A673 (cell line): ENCODE results near the gene CFAP141. TPM values are rescaled to one million over a fixed set of nuclear protein-coding genes. Genes with fewer than 3 reads are reported as not detected.

Source experiments
- BruUV-seq: library from RNA; stranded (reverse); fragments of 400-500 nt; replicated peaks from 2 replicates; lab custom pipeline; 2021; lab: Mats Ljungman, UMichigan
- CTCF ChIA-PET: fragments of 300-600 bp; sonication (Branson Sonifier 250); formaldehyde crosslinking; loops from one replicate; lab custom pipeline; 2022; ENCODE audit warnings: antibody characterized with exemption; lab: Charles Lee
- POLR2A ChIA-PET: fragments of 300-600 bp; sonication (Branson Sonifier 250); formaldehyde crosslinking; loops from one replicate; lab custom pipeline; 2022; ENCODE audit warnings: antibody characterized with exemption; ENCODE audit not compliant: low non-redundant PET; lab: Charles Lee
- DNase-seq: peaks from one replicate; pipeline ENCODE4 v3.0.0-alpha.2; 2015; ENCODE audit warnings: low spot score
- H3K27ac ChIP-seq: fragments of 200-600 bp; sonication (generic); 2 replicates; pipeline ENCODE4 v1.5.1; 2016; ENCODE audit warnings: mixed run types, low read depth, mild to moderate bottlenecking, mixed read lengths, antibody characterized with exemption, low read length; ENCODE audit not compliant: poor library complexity, severe bottlenecking
- H3K27me3 ChIP-seq: fragments of 200-600 bp; sonication (generic); replicated peaks from 2 replicates; pipeline ENCODE4 v1.6.1; 2017; ENCODE audit warnings: mixed run types, low read depth, mild to moderate bottlenecking, mixed read lengths, antibody characterized with exemption, low read length; ENCODE audit not compliant: insufficient read depth, poor library complexity
- H3K36me3 ChIP-seq: fragments of 200-600 bp; sonication (generic); 2 replicates; pipeline ENCODE4 v1.6.1; 2016; ENCODE audit warnings: mixed run types, mild to moderate bottlenecking, mixed read lengths, antibody characterized with exemption, low read length; ENCODE audit not compliant: insufficient read depth, poor library complexity, severe bottlenecking
- H3K4me1 ChIP-seq: fragments of 200-600 bp; sonication (generic); 2 replicates; pipeline ENCODE4 v1.6.1; 2017; ENCODE audit warnings: mixed run types, mild to moderate bottlenecking, mixed read lengths, antibody characterized with exemption, low read length; ENCODE audit not compliant: insufficient read depth, poor library complexity, severe bottlenecking
- H3K4me3 ChIP-seq: fragments of 200-600 bp; sonication (generic); 2 replicates; pipeline ENCODE4 v1.5.1; 2016; ENCODE audit warnings: low read depth, mixed run types, mild to moderate bottlenecking, mixed read lengths, low read length; ENCODE audit not compliant: poor library complexity, severe bottlenecking
- H3K9me3 ChIP-seq: fragments of 200-600 bp; sonication (generic); 2 replicates; pipeline ENCODE4 v1.6.1; 2016; ENCODE audit warnings: mixed run types, low read depth, mild to moderate bottlenecking, mixed read lengths, antibody characterized with exemption, low read length; ENCODE audit not compliant: poor library complexity, severe bottlenecking
- CTCF ChIP-seq: fragments of 300-800, 200-600 bp; sonication (generic); conservative IDR thresholded peaks from 2 replicates; pipeline ENCODE4 v1.5.1; 2017; ENCODE audit warnings: low read depth, mild to moderate bottlenecking, antibody characterized with exemption, low read length, moderate library complexity, mixed read lengths
- EZH2 ChIP-seq: fragments of 200-600 bp; sonication (generic); IDR thresholded peaks from 2 replicates; pipeline ENCODE4 v1.6.1; 2017; ENCODE audit warnings: borderline replicate concordance, low read depth, mild to moderate bottlenecking, mixed read lengths, antibody characterized with exemption, low read length; ENCODE audit not compliant: poor library complexity, severe bottlenecking
- intact Hi-C: fragments of 100-400 bp; cut with micrococcal nuclease; formaldehyde crosslinking; loops from one replicate; pipeline ENCODE4 v1.10.0; 2022; ENCODE audit not compliant: unreplicated experiment
- total RNA-seq: library from RNA; stranded (reverse); gene quantifications from 2 replicates; pipeline ENCODE4 v1.2.3, GENCODE V29; 2021

The CFAP141 gene
- total RNA-seq, 1 experiment from 2014 or later: not detected

GRCh38 chr1:154225370-154225769 lies 19.2 kb upstream of the CFAP141 start:
- ChIA-PET POLR2A (no interaction called here), CTCF (no interaction called here)

GRCh38 chr1:154223621-154224020 lies 17.5 kb upstream of the CFAP141 start:
- no peaks in the 10 kb centered on the region for H3K27me3 ChIP-seq
- POLR2A ChIA-PET: no interaction called here
- intact Hi-C loops: no loop called here
- peaks cover 47% of the 10 kb centered on the region for H3K36me3 ChIP-seq
- peaks cover 20% of the 10 kb centered on the region for H3K4me1 ChIP-seq
- DNase-seq: no peak
- peak overlapping the region; percentile 18 for H3K27ac ChIP-seq
- CTCF ChIA-PET: no interaction called here
- TF ChIP-seq EZH2 (no peak), CTCF (no peak)
- H3K4me3 ChIP-seq: no peak overlapping the region
- no TSS peak for BruUV-seq
- no peaks in the 10 kb centered on the region for H3K9me3 ChIP-seq

More at GRCh38 chr1:154225370-154225769, 19.2 kb upstream of the CFAP141 start:
- Histone ChIP-seq H3K4me1 (peaks cover 14% of the 10 kb centered on the region), H3K9me3 (no peaks in the 10 kb centered on the region), H3K27ac (no peak overlapping the region), H3K36me3 (peaks cover 60% of the 10 kb centered on the region), H3K4me3 (no peak overlapping the region), H3K27me3 (no peaks in the 10 kb centered on the region)
- DNase-seq: no peak
- intact Hi-C loops: no loop called here
- TF ChIP-seq EZH2 (no peak), CTCF (no peak)
- no TSS peak for BruUV-seq

- H3K9me3 ChIP-seq: no peaks in the 10 kb centered on the region
- no peak overlapping the region for H3K27ac ChIP-seq
- peaks cover 23% of the 10 kb centered on the region for H3K4me1 ChIP-seq
- ChIA-PET CTCF (interaction anchor here (0.6 kb wide), 1 partner anchor 24 kb away, joined by 8 read pairs; no protein-coding TSS in a partner anchor), POLR2A (no interaction called here)
- H3K27me3 ChIP-seq: no peaks in the 10 kb centered on the region
- peaks cover 47% of the 10 kb centered on the region for H3K36me3 ChIP-seq
- H3K4me3 ChIP-seq: peak overlapping the region; percentile 71
- BruUV-seq: no TSS peak
- intact Hi-C loops: no loop called here
- no peak for DNase-seq
- no peak for TF ChIP-seq CTCF
- TF ChIP-seq EZH2: no peak
Observed at GRCh38 chr1:154222918-154223317, 16.8 kb upstream of the CFAP141 start.
